KOPT-K1 (cell line): ENCODE results near the gene CALD1.

Experiments used
- H3K27ac ChIP-seq: fragments of 200-600 bp; sonication (generic); 2 replicates; pipeline ENCODE4 v1.5.1; 2016; ENCODE audit warnings: antibody characterized with exemption, mild to moderate bottlenecking, low read depth, low read length; ENCODE audit not compliant: poor library complexity, severe bottlenecking
- H3K36me3 ChIP-seq: fragments of 200-600 bp; sonication (generic); 2 replicates; pipeline ENCODE4 v1.5.1; 2017; ENCODE audit warnings: antibody characterized with exemption, mild to moderate bottlenecking, low read length, moderate library complexity; ENCODE audit not compliant: insufficient read depth
- H3K9me3 ChIP-seq: fragments of 200-600 bp; sonication (generic); 2 replicates; pipeline ENCODE4 v1.5.1; 2017; ENCODE audit warnings: antibody characterized with exemption, low read length, mild to moderate bottlenecking; ENCODE audit not compliant: insufficient read depth, poor library complexity, severe bottlenecking

The CALD1 gene

GRCh38 chr7:134891696-134892678 lies 112.6 kb downstream of the CALD1 start:
- peaks cover 14% of the 10 kb centered on the region for H3K9me3 ChIP-seq
- H3K36me3 ChIP-seq, result no peaks in the 10 kb centered on the region
- no peak overlapping the region for H3K27ac ChIP-seq

GRCh38 chr7:134892963-134893362 lies 113.5 kb downstream of the CALD1 start:
- H3K36me3 ChIP-seq, result no peaks in the 10 kb centered on the region
- H3K27ac ChIP-seq, result no peak overlapping the region
- H3K9me3 ChIP-seq, result peaks cover 14% of the 10 kb centered on the region

- H3K36me3 ChIP-seq, result no peaks in the 10 kb centered on the region
These were observed 114.5 kb downstream of the CALD1 start for GRCh38 chr7:134893920-134894319.

GRCh38 chr7:134894928-134895327 lies 115.5 kb downstream of the CALD1 start:
- Histone ChIP-seq H3K36me3 (no peaks in the 10 kb centered on the region), H3K27ac (no peak overlapping the region), H3K9me3 (peaks cover 14% of the 10 kb centered on the region)

More at GRCh38 chr7:134893920-134894319, 114.5 kb downstream of the CALD1 start:
- H3K9me3 ChIP-seq, result peaks cover 14% of the 10 kb centered on the region
- H3K27ac ChIP-seq, result no peak overlapping the region

- H3K9me3 ChIP-seq, result peaks cover 14% of the 10 kb centered on the region
- no peak overlapping the region for H3K27ac ChIP-seq
- H3K36me3 ChIP-seq, result no peaks in the 10 kb centered on the region
These were observed 116.6 kb downstream of the CALD1 start for GRCh38 chr7:134896073-134896472.

GRCh38 chr7:134897936-134898335 lies 118.5 kb downstream of the CALD1 start:
- Histone ChIP-seq H3K36me3 (no peaks in the 10 kb centered on the region), H3K27ac (no peak overlapping the region), H3K9me3 (peaks cover 14% of the 10 kb centered on the region)

- no peak overlapping the region for H3K27ac ChIP-seq
- no peaks in the 10 kb centered on the region for H3K36me3 ChIP-seq
- peaks cover 14% of the 10 kb centered on the region for H3K9me3 ChIP-seq
These were observed 120.3 kb downstream of the CALD1 start for GRCh38 chr7:134899729-134900128.

- H3K27ac ChIP-seq, result no peak overlapping the region
- peaks cover 13% of the 10 kb centered on the region for H3K9me3 ChIP-seq
- H3K36me3 ChIP-seq, result no peaks in the 10 kb centered on the region
These were observed 120.9 kb downstream of the CALD1 start for GRCh38 chr7:134900166-134900982.

GRCh38 chr7:134901389-134902020 lies 122.1 kb downstream of the CALD1 start:
- H3K9me3 ChIP-seq, result peaks cover 1% of the 10 kb centered on the region
- H3K27ac ChIP-seq, result no peak overlapping the region
- no peaks in the 10 kb centered on the region for H3K36me3 ChIP-seq

- Histone ChIP-seq H3K36me3 (no peaks in the 10 kb centered on the region), H3K27ac (no peak overlapping the region), H3K9me3 (no peaks in the 10 kb centered on the region)
These were observed 122.6 kb downstream of the CALD1 start for GRCh38 chr7:134902058-134902457.

- Histone ChIP-seq H3K9me3 (no peaks in the 10 kb centered on the region), H3K36me3 (no peaks in the 10 kb centered on the region), H3K27ac (no peak overlapping the region)
These were observed 123.8 kb downstream of the CALD1 start for GRCh38 chr7:134903073-134903790.

- no peak overlapping the region for H3K27ac ChIP-seq
- no peaks in the 10 kb centered on the region for H3K36me3 ChIP-seq
- no peaks in the 10 kb centered on the region for H3K9me3 ChIP-seq
These were observed 125.9 kb downstream of the CALD1 start for GRCh38 chr7:134905375-134905774.

GRCh38 chr7:134907000-134907399 lies 127.6 kb downstream of the CALD1 start:
- Histone ChIP-seq H3K36me3 (no peaks in the 10 kb centered on the region), H3K27ac (no peak overlapping the region), H3K9me3 (no peaks in the 10 kb centered on the region)

- no peak overlapping the region for H3K27ac ChIP-seq
- H3K9me3 ChIP-seq, result no peaks in the 10 kb centered on the region
- H3K36me3 ChIP-seq, result no peaks in the 10 kb centered on the region
These were observed 128.2 kb downstream of the CALD1 start for GRCh38 chr7:134907639-134908038.
